NCI-H128 (cell line): ENCODE data around the gene CR1.
"Not testable (repeated sequence)": the region's sequence is repeated elsewhere in the genome, so short reads cannot be mapped to it uniquely, and the experiment has no call there.

ENCODE experiments used
- DNase-seq: peaks from one replicate; lab custom pipeline; 2025; ENCODE audit not compliant: unreplicated experiment; lab: John Stamatoyannopoulos, UW

The CR1 gene

DNA sequence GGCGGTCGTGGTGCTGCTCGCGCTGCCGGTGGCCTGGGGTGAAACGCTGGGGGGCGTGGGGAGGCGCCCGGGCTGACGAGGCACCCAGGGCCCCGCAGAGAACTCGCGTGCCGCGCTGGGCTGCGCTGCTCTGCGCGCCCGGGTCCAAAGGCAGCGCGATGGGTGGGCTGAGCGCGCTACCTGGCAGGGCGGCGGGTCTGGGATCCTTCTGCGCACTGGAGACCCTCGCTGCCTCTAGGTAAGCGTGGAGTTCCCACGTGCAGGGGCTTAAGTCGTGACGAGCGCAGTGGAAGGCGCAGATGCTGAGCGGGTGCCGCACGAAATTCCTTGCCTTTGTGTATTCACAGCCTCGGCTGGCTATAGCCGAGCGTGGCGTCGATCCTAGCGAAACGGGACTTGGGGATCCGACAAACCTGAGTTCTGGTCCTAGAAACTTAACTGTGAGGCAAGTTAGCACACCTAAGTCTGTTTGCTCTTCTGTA, 173.6 kb downstream of the CR1 start:
- no peak for DNase-seq

- DNase-seq = no peak
Observed at GRCh38 chr1:207670192-207670591, 174.2 kb downstream of the CR1 start.

DNA sequence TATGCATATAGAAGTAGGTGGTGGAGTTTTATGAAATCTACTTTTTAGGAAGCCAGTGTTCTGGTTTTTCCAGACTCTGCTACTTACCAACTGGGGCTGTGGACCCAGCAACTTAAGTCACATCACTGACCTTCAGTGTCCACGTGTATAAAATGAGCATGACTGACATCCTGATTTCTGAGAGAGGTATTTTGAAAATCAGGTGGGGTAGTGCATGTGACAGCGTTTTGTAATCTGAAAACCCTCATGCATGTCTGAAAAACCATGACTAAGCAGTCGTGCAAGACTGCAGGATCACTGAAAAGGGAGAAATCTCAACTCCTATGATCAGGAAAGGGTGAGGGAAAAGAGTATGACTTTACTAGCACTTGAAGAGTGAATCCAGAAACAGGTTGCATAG, 175.0 kb downstream of the CR1 start:
- no peak for DNase-seq

DNA sequence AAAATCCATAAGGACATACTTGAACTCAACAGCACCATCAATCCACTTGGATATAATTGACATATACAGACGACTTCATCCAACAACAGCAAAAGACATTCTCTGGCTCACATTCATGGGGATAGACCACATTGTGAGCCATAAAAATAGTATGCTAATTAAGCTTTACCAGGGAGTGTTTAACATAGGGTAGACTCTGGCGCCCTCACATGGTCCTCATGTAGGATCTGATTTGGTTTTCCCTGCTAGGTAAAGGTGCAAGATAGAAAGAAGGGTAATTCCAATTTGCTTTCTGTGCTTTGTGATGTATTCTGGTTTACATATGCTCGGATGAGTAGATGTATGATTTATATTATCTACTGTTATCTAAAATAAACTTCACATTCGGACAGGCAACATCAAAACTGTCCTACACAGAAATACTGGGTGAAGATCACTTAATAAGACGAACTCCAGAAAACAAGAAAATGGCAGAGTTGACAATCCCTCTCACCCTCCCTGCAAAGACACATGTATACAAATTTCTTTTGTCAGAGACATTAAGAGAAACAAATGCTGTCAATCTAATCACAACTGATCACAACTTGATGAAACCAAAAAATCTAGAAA, 176.7 kb downstream of the CR1 start:
- peak; percentile 30 for DNase-seq

DNA sequence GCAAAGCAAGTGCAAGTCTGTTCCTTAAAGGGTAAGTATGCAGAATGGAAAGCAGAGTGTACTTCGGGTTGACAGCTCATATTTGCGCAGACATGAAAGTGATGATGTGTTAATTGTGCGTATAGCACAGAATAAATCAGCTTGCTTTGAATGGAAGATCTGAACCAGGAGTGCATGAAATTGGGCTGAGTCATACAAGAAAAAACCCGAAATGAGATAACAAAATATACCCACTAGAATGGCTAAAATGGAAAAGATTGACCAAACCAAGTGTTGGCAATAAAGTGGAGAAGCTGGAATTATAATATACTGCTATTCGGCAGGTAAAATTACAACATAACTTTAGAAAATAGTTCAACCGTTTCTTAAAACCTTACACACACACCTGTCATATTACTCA, 177.4 kb downstream of the CR1 start:
- no peak for DNase-seq

DNA sequence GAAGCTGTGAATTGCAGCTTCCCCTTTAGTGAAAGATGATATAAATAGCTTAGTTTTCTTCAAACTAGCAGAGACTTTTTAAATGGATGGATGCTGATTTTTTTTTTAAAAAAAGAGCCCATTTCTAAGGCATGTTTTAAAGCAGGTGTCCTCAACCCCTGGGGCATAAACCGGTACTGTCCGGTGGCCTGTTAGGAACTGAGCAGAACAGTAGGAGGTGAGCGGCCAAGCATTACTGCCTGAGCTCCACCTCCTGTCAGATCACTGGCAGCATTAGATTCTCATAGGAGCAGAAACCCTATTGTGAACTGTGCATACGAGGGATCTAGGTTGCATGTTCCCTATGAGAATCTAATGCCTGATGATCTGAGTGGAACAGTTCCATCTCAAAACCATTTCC, 180.2 kb downstream of the CR1 start:
- no peak for DNase-seq

- not testable (repeated sequence) for DNase-seq
Observed at GRCh38 chr1:207680590-207681388, 184.8 kb downstream of the CR1 start.

DNA sequence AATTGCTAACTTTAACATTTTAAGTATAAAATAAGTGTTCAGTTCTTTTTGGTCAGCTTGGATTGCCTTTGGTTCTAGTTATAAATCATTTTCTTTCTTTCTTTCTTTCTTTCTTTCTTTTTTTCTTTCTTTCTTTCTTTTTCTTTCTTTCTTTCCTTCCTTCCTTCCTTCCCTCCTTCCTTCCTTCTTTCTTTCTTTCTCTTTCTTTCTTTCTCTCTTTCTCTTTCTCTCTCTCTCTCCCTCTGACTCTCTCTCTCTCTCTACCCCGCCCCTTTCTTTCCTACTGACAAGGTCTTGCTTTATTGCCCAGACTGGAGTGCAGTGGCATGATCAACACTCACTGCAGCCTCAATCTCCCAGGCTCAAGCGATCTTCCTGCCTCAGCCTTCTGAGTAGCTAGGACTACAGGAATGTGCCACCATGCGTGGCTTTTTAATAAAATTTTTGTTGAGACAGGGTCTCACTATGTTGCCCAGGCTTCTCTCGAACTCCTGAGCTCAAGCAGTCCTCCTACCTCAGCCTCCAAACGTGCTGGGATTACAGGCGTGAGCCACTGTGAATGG, 187.0 kb downstream of the CR1 start:
- DNase-seq = not testable (repeated sequence)

- not testable (repeated sequence) for DNase-seq
Observed at GRCh38 chr1:207690551-207690950, 194.6 kb downstream of the CR1 start.

GRCh38 chr1:207691010-207691409, 195.1 kb downstream of the CR1 start:
- no peak for DNase-seq
